Prostate gland (tissue), 2 donors: ENCODE data around the gene ADPRH.

Experiments
- POLR2A ChIP-seq: fragments of 450-650 bp; IDR thresholded peaks from one replicate; pipeline ENCODE4 v1.6.1; 2016; ENCODE audit warnings: antibody characterized with exemption, mild to moderate bottlenecking
- POLR2AphosphoS5 ChIP-seq: sonication (generic); formaldehyde crosslinking; IDR thresholded peaks from one replicate; pipeline ENCODE4 v1.6.1; 2017; ENCODE audit warnings: antibody characterized with exemption
- TF ChIP-seq, protein P1 (sequence below), 4 experiments: fragments of 200-600 bp in 2 of 4; fragments of 450-650 bp in 2 of 4; sonication (generic) in 2 of 4; IDR thresholded peaks; 1 replicate in 3 of 4; 2 replicates in 1 of 4; pipeline ENCODE4 v1.5.1; 2016 to 2019; ENCODE audit warnings: antibody characterized with exemption in 4 of 4, mild to moderate bottlenecking in 2 of 4, moderate library complexity in 2 of 4

DNA sequence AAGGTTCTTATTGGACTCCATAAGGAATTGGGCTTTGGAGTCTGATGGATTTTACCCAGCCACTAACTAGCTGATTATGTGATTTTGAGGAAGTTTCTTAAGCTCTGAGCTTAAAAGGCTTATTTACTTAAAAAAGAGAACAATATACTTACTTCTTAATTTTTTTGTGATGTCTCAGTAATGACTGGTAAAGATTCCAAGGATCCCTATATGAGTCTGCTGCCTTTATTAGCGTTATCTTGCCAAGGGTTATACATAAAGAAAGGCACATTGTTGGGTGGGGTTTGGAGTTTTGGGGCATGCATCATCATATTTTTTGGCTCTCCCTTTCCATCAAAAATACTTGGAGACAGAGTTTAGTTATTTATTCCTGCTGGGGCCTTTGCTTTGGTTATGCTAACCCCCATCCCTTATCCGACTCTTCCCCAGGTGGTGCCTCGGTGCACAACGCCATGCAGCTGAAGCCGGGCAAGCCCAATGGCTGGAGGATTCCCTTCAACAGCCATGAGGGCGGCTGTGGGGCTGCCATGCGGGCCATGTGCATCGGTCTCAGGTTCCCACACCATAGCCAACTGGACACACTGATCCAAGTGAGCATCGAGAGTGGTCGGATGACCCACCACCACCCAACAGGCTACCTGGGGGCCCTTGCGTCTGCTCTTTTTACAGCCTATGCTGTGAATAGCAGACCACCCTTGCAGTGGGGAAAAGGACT lies 6.7 kb downstream of the ADPRH start:
- no peak for TF ChIP-seq POLR2AphosphoS5
- no peak for TF ChIP-seq POLR2A
- TF ChIP-seq, protein P1, sequence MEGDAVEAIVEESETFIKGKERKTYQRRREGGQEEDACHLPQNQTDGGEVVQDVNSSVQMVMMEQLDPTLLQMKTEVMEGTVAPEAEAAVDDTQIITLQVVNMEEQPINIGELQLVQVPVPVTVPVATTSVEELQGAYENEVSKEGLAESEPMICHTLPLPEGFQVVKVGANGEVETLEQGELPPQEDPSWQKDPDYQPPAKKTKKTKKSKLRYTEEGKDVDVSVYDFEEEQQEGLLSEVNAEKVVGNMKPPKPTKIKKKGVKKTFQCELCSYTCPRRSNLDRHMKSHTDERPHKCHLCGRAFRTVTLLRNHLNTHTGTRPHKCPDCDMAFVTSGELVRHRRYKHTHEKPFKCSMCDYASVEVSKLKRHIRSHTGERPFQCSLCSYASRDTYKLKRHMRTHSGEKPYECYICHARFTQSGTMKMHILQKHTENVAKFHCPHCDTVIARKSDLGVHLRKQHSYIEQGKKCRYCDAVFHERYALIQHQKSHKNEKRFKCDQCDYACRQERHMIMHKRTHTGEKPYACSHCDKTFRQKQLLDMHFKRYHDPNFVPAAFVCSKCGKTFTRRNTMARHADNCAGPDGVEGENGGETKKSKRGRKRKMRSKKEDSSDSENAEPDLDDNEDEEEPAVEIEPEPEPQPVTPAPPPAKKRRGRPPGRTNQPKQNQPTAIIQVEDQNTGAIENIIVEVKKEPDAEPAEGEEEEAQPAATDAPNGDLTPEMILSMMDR (IDR thresholded peaks at IDR 0.05) = no peak
